GM19023 (cell line): Measurements from ENCODE around the gene HIKESHI.
"Not testable (repeated sequence)": the region's sequence is repeated elsewhere in the genome, so short reads cannot be mapped to it uniquely, and the experiment has no call there.

ENCODE experiments used
- ATAC-seq: cut with Tn5 transposase; IDR thresholded peaks from one replicate; pipeline ENCODE4 v1.9.1; 2021; ENCODE audit warnings: mild to moderate bottlenecking, moderate library complexity; ENCODE audit not compliant: unreplicated experiment

The HIKESHI gene

GRCh38 chr11:86302092-86302793 lies at the start of gene HIKESHI:
HIKESHI (plus strand) TSS chr11:86302240; CDS start chr11:86302449, 209 bp downstream.
- peak; percentile 99 for ATAC-seq

GRCh38 chr11:86255896-86256295 lies 46.1 kb upstream of the HIKESHI start:
- ATAC-seq = peak; percentile 83

GRCh38 chr11:86256608-86257007 lies 45.4 kb upstream of the HIKESHI start:
- ATAC-seq = no peak

- no peak for ATAC-seq
Observed at GRCh38 chr11:86257446-86257845, 44.6 kb upstream of the HIKESHI start.

GRCh38 chr11:86259730-86260129 lies 42.3 kb upstream of the HIKESHI start:
- no peak for ATAC-seq

- ATAC-seq = no peak
Observed at GRCh38 chr11:86261328-86261727, 40.7 kb upstream of the HIKESHI start.

- ATAC-seq = no peak
Observed at GRCh38 chr11:86262387-86262786, 39.7 kb upstream of the HIKESHI start.

GRCh38 chr11:86264649-86265048 lies 37.4 kb upstream of the HIKESHI start:
- no peak for ATAC-seq

GRCh38 chr11:86265194-86265593 lies 36.8 kb upstream of the HIKESHI start:
- ATAC-seq = no peak

GRCh38 chr11:86269645-86270044 lies 32.4 kb upstream of the HIKESHI start:
- no peak for ATAC-seq

GRCh38 chr11:86274503-86274902 lies 27.5 kb upstream of the HIKESHI start:
- ATAC-seq = no peak

GRCh38 chr11:86274999-86275398 lies 27.0 kb upstream of the HIKESHI start:
- no peak for ATAC-seq

GRCh38 chr11:86275493-86276370 lies 26.3 kb upstream of the HIKESHI start:
- no peak for ATAC-seq

GRCh38 chr11:86277741-86278140 lies 24.3 kb upstream of the HIKESHI start:
- ATAC-seq = no peak

- no peak for ATAC-seq
Observed at GRCh38 chr11:86278226-86278625, 23.8 kb upstream of the HIKESHI start.

GRCh38 chr11:86279747-86280146 lies 22.3 kb upstream of the HIKESHI start:
- ATAC-seq = no peak

- ATAC-seq = peak; percentile 10
Observed at GRCh38 chr11:86287468-86287796, 14.6 kb upstream of the HIKESHI start.

GRCh38 chr11:86288776-86289507 lies 13.1 kb upstream of the HIKESHI start:
- no peak for ATAC-seq

- ATAC-seq = not testable (repeated sequence)
Observed at GRCh38 chr11:86289508-86290280, 12.3 kb upstream of the HIKESHI start.

GRCh38 chr11:86291466-86292262 lies 10.4 kb upstream of the HIKESHI start:
- no peak for ATAC-seq
